ENCODE measurements around the gene C1orf50.
A peak's percentile ranks its signal among the peaks of the same experiment; 100 is the strongest.

Gene C1orf50

DNA sequence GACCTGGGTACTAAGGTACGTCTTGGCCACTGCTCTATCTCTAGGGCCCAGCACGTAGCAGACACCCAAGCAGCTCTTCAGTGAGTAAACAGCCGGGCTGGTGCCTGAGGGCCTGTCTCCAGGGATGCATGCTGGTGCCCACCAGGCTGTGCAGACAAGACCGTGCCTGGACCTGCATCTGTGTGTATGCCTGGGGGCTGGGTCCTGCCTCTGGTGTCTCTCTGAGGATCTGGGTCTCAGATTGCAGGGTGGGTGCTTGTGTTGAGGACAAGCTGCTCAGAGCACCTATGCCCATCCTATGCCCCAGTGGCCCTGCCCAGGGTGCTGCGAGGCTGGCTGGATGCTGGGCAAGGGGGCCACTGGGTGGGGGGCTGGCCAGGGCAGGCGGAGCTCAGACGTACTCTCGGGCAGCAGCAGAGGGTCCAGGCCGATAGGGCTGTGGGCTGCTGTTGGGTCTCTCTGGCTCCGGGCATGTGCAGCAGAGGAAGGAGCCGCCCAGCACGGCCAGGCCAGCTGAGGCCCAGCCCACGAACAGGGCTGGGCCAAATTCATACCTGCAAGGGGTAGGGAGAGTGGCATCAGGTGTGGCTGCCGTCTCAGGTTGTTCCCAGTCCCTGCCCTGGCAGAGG lies 31.5 kb upstream of the C1orf50 start:
- Histone ChIP-seq H3K9me3 (ENCODE audit: insufficient read depth, low read length) (no peaks in the 10 kb centered on the region), H3K4me3 (ENCODE audit: insufficient read length, low read depth) (no peak overlapping the region), H3K9ac (ENCODE audit: insufficient read length, low read depth) (peak overlapping the region; percentile 42), H3K27me3 (ENCODE audit: insufficient read depth, insufficient read length) (no peaks in the 10 kb centered on the region), H3K4me1 (ENCODE audit: insufficient read depth, insufficient read length) (peaks cover 44% of the 10 kb centered on the region), H3K36me3 (ENCODE audit: insufficient read depth, insufficient read length, low read length) (peaks cover 7% of the 10 kb centered on the region)
- TF ChIP-seq ZNF274 (IDR thresholded peaks at IDR 0.05; ENCODE audit: low read depth, low read length), result no peak
- no peak for TF ChIP-seq SUZ12 (IDR thresholded peaks at IDR 0.05; ENCODE audit: extremely low read depth, insufficient read depth, insufficient read length)
- no peak for TF ChIP-seq YY1 (IDR thresholded peaks at IDR 0.05; ENCODE audit: insufficient read depth, insufficient read length)
- DNase-seq (ENCODE audit: low read depth, low spot score), result no peak

DNA sequence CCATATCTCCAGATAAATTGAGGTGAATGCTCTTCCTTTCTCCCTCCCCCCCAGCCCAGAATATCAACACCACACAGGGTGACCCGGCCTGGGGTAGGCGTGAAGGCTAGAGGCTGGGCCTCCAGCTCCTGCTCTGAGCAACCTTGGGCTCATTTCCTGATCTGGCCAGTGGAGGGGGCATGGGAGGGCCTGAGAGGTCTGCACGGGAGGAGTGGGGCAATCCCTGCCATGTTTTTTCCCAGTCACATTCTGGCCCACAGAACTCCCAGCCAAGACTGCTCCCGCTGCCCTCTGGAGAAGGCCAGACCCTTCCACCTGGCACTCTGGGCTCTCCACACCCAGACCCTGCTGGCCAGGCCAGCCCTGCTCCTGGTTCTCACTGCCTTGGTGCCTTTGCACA lies 30.9 kb upstream of the C1orf50 start:
- no peak overlapping the region for H3K4me3 ChIP-seq (ENCODE audit: insufficient read length, low read depth)
- DNase-seq (ENCODE audit: low read depth, low spot score), result no peak
- no peak for TF ChIP-seq YY1 (IDR thresholded peaks at IDR 0.05; ENCODE audit: insufficient read depth, insufficient read length)
- no peak for TF ChIP-seq ZNF274 (IDR thresholded peaks at IDR 0.05; ENCODE audit: low read depth, low read length)
- no peak for TF ChIP-seq SUZ12 (IDR thresholded peaks at IDR 0.05; ENCODE audit: extremely low read depth, insufficient read depth, insufficient read length)
- H3K27me3 ChIP-seq (ENCODE audit: insufficient read depth, insufficient read length), result no peaks in the 10 kb centered on the region
- H3K9ac ChIP-seq (ENCODE audit: insufficient read length, low read depth), result peak overlapping the region; percentile 18
- H3K9me3 ChIP-seq (ENCODE audit: insufficient read depth, low read length), result no peaks in the 10 kb centered on the region
- H3K36me3 ChIP-seq (ENCODE audit: insufficient read depth, insufficient read length, low read length), result peaks cover 7% of the 10 kb centered on the region
- H3K4me1 ChIP-seq (ENCODE audit: insufficient read depth, insufficient read length), result peaks cover 49% of the 10 kb centered on the region

DNA sequence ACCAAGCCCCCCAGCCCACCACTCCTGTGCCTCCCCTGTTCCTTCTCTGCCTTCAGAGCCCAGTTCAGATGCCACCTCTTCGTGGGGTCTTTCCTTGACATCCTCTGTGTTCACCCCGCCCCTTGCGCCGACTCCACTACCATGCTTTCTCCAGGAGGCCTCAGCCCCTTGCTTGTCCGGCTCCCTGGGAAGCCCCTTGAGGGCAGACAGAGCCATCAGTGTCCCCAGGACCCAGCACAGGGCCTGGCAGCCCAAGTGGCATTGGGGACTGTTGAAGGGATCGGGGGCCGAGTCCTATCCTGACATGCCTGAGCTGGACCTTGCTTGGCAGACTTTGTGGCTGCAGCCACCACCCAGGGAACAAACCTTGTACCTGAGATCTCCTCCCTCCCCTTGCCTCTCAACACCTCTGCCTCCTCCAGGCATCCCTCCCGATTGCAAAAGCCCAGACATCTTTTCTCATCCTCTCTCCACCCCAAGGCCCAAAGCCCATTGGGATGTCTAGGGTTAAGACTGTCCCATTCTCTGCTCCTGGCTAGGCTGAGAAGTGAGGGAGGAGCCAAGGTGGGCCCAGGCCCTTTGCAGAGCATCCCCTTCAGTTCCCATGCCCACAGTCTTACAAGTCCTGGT lies 30.4 kb upstream of the C1orf50 start:
- Histone ChIP-seq H3K9ac (ENCODE audit: insufficient read length, low read depth) (no peak overlapping the region), H3K4me3 (ENCODE audit: insufficient read length, low read depth) (no peak overlapping the region), H3K36me3 (ENCODE audit: insufficient read depth, insufficient read length, low read length) (peaks cover 7% of the 10 kb centered on the region), H3K4me1 (ENCODE audit: insufficient read depth, insufficient read length) (peaks cover 53% of the 10 kb centered on the region), H3K9me3 (ENCODE audit: insufficient read depth, low read length) (no peaks in the 10 kb centered on the region), H3K27me3 (ENCODE audit: insufficient read depth, insufficient read length) (no peaks in the 10 kb centered on the region)
- TF ChIP-seq YY1 (IDR thresholded peaks at IDR 0.05; ENCODE audit: insufficient read depth, insufficient read length) (no peak), ZNF274 (IDR thresholded peaks at IDR 0.05; ENCODE audit: low read depth, low read length) (no peak), SUZ12 (IDR thresholded peaks at IDR 0.05; ENCODE audit: extremely low read depth, insufficient read depth, insufficient read length) (no peak)
- DNase-seq (ENCODE audit: low read depth, low spot score), result no peak

DNA sequence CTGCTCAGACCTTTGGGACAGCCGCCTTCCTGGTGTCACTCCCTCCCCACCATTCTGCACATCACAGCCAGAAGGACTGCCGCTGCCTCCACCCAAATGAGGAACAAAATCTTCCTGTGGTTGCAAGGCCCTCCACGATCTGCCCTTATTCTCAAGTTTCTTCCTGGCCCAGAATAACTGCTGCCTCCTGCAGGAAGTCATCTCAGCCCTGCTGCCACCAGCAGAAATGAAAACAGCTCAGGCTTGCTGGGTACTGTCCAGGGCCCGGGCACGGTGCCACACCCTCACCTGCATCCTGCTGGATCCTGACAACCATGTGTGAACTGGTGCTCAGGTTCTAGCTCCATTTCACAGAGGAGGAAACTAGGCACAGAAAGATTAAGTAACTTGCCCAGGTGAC lies 29.8 kb upstream of the C1orf50 start:
- Histone ChIP-seq H3K27me3 (ENCODE audit: insufficient read depth, insufficient read length) (no peaks in the 10 kb centered on the region), H3K36me3 (ENCODE audit: insufficient read depth, insufficient read length, low read length) (peaks cover 7% of the 10 kb centered on the region), H3K4me1 (ENCODE audit: insufficient read depth, insufficient read length) (peaks cover 56% of the 10 kb centered on the region), H3K9ac (ENCODE audit: insufficient read length, low read depth) (no peak overlapping the region), H3K9me3 (ENCODE audit: insufficient read depth, low read length) (no peaks in the 10 kb centered on the region), H3K4me3 (ENCODE audit: insufficient read length, low read depth) (no peak overlapping the region)
- no peak for TF ChIP-seq SUZ12 (IDR thresholded peaks at IDR 0.05; ENCODE audit: extremely low read depth, insufficient read depth, insufficient read length)
- TF ChIP-seq YY1 (IDR thresholded peaks at IDR 0.05; ENCODE audit: insufficient read depth, insufficient read length), result no peak
- no peak for TF ChIP-seq ZNF274 (IDR thresholded peaks at IDR 0.05; ENCODE audit: low read depth, low read length)
- DNase-seq (ENCODE audit: low read depth, low spot score), result no peak

DNA sequence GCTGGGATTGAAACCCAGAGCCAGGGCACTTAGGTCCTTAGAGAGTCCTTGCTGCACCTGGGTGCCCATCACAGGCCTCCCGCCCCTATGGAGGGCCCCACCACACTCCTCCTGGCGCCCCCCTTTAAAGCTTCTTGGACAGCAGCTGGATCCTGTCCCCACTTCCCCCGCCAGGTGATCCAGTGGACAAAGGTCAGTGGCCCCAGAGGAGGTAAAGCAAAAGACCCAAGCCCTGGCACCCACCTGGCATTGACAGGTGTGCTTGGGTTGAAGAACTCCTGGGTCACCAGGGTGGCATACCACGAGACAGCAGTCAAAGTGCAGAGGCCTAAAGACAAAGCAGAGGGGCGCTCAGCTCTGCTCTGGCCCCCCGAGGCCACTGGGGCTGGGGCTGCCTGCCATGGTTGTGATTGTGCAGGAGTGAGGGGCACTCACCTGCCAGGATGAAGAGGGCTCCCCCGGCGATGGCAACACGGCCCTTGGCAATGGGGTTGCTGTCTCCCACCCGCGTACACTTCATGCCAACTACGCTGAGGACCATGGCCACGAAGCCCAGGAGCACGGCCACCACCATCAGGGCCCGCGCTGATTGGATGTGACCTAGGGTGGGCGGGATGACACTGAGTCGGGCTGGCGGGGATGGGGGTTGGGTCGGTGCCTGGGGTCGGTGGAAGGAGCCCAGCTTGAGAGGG lies 28.9 kb upstream of the C1orf50 start:
- no peak for TF ChIP-seq ZNF274 (IDR thresholded peaks at IDR 0.05; ENCODE audit: low read depth, low read length)
- TF ChIP-seq SUZ12 (IDR thresholded peaks at IDR 0.05; ENCODE audit: extremely low read depth, insufficient read depth, insufficient read length), result no peak
- no peaks in the 10 kb centered on the region for H3K27me3 ChIP-seq (ENCODE audit: insufficient read depth, insufficient read length)
- peaks cover 59% of the 10 kb centered on the region for H3K4me1 ChIP-seq (ENCODE audit: insufficient read depth, insufficient read length)

DNA sequence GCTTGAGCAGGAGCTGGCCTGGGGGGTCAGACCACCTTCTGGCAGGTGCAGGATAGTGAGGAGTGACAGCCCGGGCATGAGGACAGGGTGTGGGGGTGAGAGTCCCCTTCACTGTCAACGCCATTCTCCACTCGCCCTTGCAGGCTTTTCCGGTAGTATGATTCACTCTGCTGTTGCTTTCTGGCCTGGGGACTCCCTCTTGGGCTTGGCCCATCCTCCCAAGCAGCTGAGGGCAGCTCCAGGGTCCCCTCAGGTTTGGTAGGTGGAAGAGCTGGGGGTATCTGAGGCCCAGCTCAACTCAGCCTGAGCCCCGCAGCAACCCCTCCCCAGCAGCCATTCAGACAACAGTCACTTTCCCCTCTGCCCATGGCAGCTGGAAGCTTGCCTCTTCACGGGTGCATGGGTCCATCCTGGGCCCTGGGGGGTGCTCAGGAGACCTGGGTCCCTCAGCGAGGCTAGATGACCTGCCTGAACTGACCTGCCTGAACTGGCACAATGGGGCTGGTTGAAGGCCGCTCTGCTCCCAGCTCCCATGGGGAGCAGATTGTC lies 28.3 kb upstream of the C1orf50 start:
- TF ChIP-seq SUZ12 (IDR thresholded peaks at IDR 0.05; ENCODE audit: extremely low read depth, insufficient read depth, insufficient read length) (no peak), ZNF274 (IDR thresholded peaks at IDR 0.05; ENCODE audit: low read depth, low read length) (no peak), YY1 (IDR thresholded peaks at IDR 0.05; ENCODE audit: insufficient read depth, insufficient read length) (no peak)
- peaks cover 7% of the 10 kb centered on the region for H3K36me3 ChIP-seq (ENCODE audit: insufficient read depth, insufficient read length, low read length)
- no peak for DNase-seq (ENCODE audit: low read depth, low spot score)
- no peaks in the 10 kb centered on the region for H3K9me3 ChIP-seq (ENCODE audit: insufficient read depth, low read length)
- H3K4me3 ChIP-seq (ENCODE audit: insufficient read length, low read depth), result peak overlapping the region; percentile 60
- peaks cover 58% of the 10 kb centered on the region for H3K4me1 ChIP-seq (ENCODE audit: insufficient read depth, insufficient read length)
- no peaks in the 10 kb centered on the region for H3K27me3 ChIP-seq (ENCODE audit: insufficient read depth, insufficient read length)
- H3K9ac ChIP-seq (ENCODE audit: insufficient read length, low read depth), result peak overlapping the region; percentile 91

More for the DNA sequence above, 28.9 kb upstream of the C1orf50 start:
- Histone ChIP-seq H3K9me3 (ENCODE audit: insufficient read depth, low read length) (no peaks in the 10 kb centered on the region), H3K9ac (ENCODE audit: insufficient read length, low read depth) (no peak overlapping the region), H3K36me3 (ENCODE audit: insufficient read depth, insufficient read length, low read length) (peaks cover 7% of the 10 kb centered on the region), H3K4me3 (ENCODE audit: insufficient read length, low read depth) (no peak overlapping the region)
- no peak for DNase-seq (ENCODE audit: low read depth, low spot score)
